Fibroblast of mammary gland (primary cell): Measurements from ENCODE around the gene MEAK7.

ENCODE experiments used
- DNase-seq: peaks from one replicate; pipeline ENCODE4 v3.0.0-alpha.2; 2010; ENCODE audit warnings: low read depth
- H3K4me3 ChIP-seq: 2 replicates; pipeline ENCODE4 v1.5.1; 2011; ENCODE audit warnings: low read depth, mild to moderate bottlenecking, low read length, moderate library complexity; ENCODE audit not compliant: control insufficient read depth
- CTCF ChIP-seq: conservative IDR thresholded peaks from 2 replicates; pipeline ENCODE4 v1.5.1; 2011; ENCODE audit warnings: low read depth, low read length, inconsistent platforms; ENCODE audit not compliant: control insufficient read depth, insufficient read depth

Gene MEAK7

DNA sequence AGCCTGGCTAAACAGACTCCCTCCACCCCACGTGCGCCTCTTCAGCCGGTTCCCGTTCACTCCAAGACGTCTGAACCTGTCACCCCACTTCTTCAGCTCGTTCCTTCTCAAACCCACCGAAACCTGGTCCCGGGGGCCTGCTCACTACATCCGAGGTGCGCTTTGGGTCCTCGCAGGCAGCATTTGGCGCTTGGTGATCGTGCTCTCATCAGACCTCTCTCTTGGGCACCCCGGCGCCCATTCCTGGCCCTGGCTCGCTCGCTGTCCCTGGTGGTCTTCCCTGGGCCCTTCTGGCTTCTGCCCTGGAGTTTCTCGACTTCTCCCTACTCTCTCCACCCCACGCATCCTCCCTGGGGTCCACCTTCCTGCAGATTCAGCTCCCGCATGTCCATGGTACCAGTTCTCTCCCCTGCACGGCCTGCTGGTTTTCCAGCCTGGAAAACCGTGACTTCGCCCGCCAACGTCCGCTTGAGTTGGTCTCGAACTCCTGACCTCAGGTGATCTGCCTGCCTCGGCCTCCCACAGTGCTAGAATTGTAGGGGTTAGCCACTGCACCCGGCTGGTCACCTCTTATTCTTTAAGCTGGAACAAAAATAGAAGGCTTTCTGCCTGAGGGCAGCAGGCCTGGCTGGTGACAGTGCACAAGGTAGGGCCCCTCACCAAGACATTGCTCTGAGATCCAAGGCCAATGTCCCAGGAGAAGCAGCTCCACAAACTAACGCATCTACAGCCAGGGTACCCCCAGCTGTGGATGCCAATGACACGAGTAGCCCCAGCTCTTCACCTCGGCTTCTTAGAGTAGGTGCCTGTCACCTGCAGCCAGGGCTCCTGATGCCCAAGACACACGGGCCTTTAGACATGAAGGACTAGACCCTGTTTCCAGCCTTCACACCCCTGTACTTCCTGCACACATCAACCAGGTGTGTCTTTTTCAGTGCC lies 1.1 kb upstream of the MEAK7 start:
- TF ChIP-seq CTCF = no peak
- DNase-seq = no peak
- H3K4me3 ChIP-seq = peak overlapping the region; percentile 40

DNA sequence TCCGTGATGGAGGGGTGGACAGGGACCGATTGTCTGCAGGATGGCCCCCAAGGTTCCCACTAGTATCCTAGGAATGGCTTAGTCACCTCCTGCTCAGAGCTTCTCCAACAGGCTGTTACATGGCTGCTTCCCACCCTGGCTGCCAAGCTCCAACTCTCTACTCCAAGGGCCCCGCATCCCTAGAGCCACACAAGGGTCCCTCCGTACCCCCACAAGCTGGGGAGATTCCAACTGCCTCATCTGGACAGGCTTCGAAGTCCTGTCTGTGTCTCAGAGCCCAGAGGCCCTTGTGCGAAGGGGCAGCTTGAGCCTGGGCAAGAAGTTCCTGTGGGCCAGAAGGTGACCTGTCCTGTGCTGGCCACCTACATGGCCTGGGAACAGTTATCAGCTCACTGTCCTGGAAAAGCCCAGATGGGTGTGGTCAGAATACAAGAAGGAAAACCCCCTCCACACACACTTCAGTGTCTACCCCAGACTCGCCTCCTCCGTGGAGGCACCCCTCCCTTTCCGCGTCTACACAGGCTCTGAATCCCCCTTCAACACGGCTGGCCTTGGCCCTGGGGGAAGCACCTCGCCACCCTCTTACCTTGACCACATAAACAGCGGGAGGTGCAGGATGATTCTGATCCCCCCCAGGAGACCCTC lies 586 bp downstream of the MEAK7 start:
- peak; percentile 43 for DNase-seq
- H3K4me3 ChIP-seq = peak overlapping the region; percentile 94
- TF ChIP-seq CTCF = no peak

- H3K4me3 ChIP-seq = no peak overlapping the region
- no peak for TF ChIP-seq CTCF
- DNase-seq = peak; percentile 41
These were observed 1.9 kb downstream of the MEAK7 start for GRCh38 chr16:84502581-84502980.

DNA sequence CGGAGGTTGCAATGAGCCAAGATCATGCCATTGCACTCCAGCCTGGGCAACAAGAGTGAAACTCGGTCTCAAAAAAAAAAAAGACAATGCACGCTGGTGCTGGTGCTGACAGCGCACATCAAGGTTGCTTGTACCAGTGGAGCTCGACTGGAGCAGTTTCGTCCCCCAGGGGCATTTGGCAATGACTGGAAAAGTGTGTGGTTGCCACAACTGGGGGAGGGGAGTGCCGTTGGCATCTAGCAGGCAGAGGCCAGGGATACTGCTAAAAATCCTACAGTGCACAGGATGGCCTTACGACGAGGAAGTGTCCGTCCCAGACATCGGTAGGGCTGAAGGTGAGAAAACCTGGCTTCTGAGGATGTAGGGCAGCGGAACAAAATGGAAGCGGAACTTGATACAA lies 2.4 kb downstream of the MEAK7 start:
- DNase-seq = no peak
- no peak for TF ChIP-seq CTCF
- no peak overlapping the region for H3K4me3 ChIP-seq

GRCh38 chr16:84501077-84501735 lies 3.3 kb downstream of the MEAK7 start:
- peak; percentile 79 for DNase-seq
- H3K4me3 ChIP-seq = no peak overlapping the region
- TF ChIP-seq CTCF = no peak

DNA sequence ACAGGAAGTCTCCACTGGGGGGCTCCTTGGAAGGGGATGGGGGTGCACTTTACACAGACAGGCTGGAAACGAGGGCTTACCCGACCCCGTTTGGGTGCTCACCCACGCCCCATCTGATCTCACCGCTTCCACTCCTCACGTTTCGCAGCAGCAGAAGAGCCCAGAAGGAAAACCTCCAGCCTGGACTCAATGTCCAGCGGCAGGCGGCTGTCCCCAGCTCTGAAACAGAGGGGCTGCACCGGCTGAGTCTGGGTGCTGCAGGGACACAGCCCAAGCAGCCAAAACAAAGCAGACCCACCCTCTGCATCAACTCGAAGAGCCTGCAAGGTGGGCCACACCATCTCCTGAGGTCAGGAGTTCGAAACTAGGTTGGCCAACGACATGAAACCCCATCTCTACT lies 3.9 kb downstream of the MEAK7 start:
- DNase-seq = no peak
- no peak overlapping the region for H3K4me3 ChIP-seq
- TF ChIP-seq CTCF = no peak
